WTC11 (cell line): ENCODE results near the gene CAMTA1. TPM values are rescaled to one million over a fixed set of nuclear protein-coding genes. Genes with fewer than 3 reads are reported as not detected.

ENCODE experiments used
- ATAC-seq: fragments of 200-7000 bp; cut with Tn5 transposase; 2 replicates; pipeline ENCODE4 v1.10.0; 2021; ENCODE audit warnings: mild to moderate bottlenecking, moderate library complexity
- CTCF ChIA-PET: fragments of 300-600 bp; sonication (Branson Sonifier 250); formaldehyde crosslinking; loops from one replicate; lab custom pipeline; 2021; ENCODE audit warnings: antibody characterized with exemption; lab: Charles Lee
- POLR2A ChIA-PET: fragments of 350-600 bp; sonication (Branson Sonifier 250); formaldehyde crosslinking; loops from one replicate; lab custom pipeline; 2021; ENCODE audit warnings: antibody characterized with exemption; lab: Charles Lee
- DNase-seq: peaks from one replicate; pipeline ENCODE4 v3.0.0; 2021; ENCODE audit warnings: low spot score
- H3K27ac Mint-ChIP-seq: 2 replicates; pipeline ENCODE4 v1.8.0; 2021; ENCODE audit warnings: mixed read lengths
- H3K27me3 Mint-ChIP-seq: 2 replicates; pipeline ENCODE4 v1.8.0; 2021; ENCODE audit warnings: low read depth, mild to moderate bottlenecking, moderate library complexity, mixed read lengths
- H3K36me3 Mint-ChIP-seq: 2 replicates; pipeline ENCODE4 v1.8.0; 2021; ENCODE audit warnings: mixed read lengths
- H3K4me1 Mint-ChIP-seq: 2 replicates; pipeline ENCODE4 v1.8.0; 2022; ENCODE audit warnings: mixed read lengths
- H3K4me3 Mint-ChIP-seq: 2 replicates; pipeline ENCODE4 v1.8.0; 2021; ENCODE audit warnings: mild to moderate bottlenecking, moderate library complexity, mixed read lengths
- H3K9me3 Mint-ChIP-seq: 2 replicates; pipeline ENCODE4 v1.8.0; 2021; ENCODE audit warnings: mixed read lengths
- ATF2 ChIP-seq: sonication (generic); formaldehyde crosslinking; IDR thresholded peaks from 2 replicates; pipeline ENCODE4 v1.8.1; 2022; ENCODE audit warnings: low read depth, missing genetic modification reagents, borderline replicate concordance
- ATF6 ChIP-seq: sonication (generic); formaldehyde crosslinking; IDR thresholded peaks from 2 replicates; pipeline ENCODE4 v1.8.1; 2023; ENCODE audit warnings: mild to moderate bottlenecking, missing genetic modification reagents
- CBFB ChIP-seq: sonication (generic); formaldehyde crosslinking; IDR thresholded peaks from 2 replicates; pipeline ENCODE4 v1.8.1; 2022; ENCODE audit warnings: mild to moderate bottlenecking, low read depth, missing genetic modification reagents
- CDX4 ChIP-seq: fragments of 250-450 bp; sonication (Bioruptor Pico); IDR thresholded peaks from 2 replicates; pipeline ENCODE4 v1.9.0; 2021; ENCODE audit warnings: moderate library complexity, mild to moderate bottlenecking, inconsistent platforms, borderline replicate concordance
- CREB1 ChIP-seq: sonication (generic); formaldehyde crosslinking; IDR thresholded peaks from 2 replicates; pipeline ENCODE4 v1.8.0; 2023; ENCODE audit warnings: mild to moderate bottlenecking, missing genetic modification reagents
- CREM ChIP-seq: sonication (generic); formaldehyde crosslinking; IDR thresholded peaks from 2 replicates; pipeline ENCODE4 v1.8.1; 2022; ENCODE audit warnings: mild to moderate bottlenecking, missing genetic modification reagents, moderate library complexity
- E2F4 ChIP-seq: sonication (generic); formaldehyde crosslinking; IDR thresholded peaks from 2 replicates; pipeline ENCODE4 v1.8.1; 2022; ENCODE audit warnings: low read depth, mild to moderate bottlenecking, moderate library complexity, missing genetic modification reagents, borderline replicate concordance
- E2F5 ChIP-seq: sonication (generic); formaldehyde crosslinking; IDR thresholded peaks from 2 replicates; pipeline ENCODE4 v1.8.1; 2022; ENCODE audit warnings: mild to moderate bottlenecking, moderate library complexity, missing genetic modification reagents
- GABPB1 ChIP-seq: sonication (generic); formaldehyde crosslinking; IDR thresholded peaks from 2 replicates; pipeline ENCODE4 v1.8.1; 2023; ENCODE audit warnings: mild to moderate bottlenecking, missing genetic modification reagents
- MYBL2 ChIP-seq: sonication (generic); formaldehyde crosslinking; IDR thresholded peaks from 2 replicates; pipeline ENCODE4 v1.8.1; 2023; ENCODE audit warnings: mild to moderate bottlenecking, moderate library complexity, missing genetic modification reagents
- NR2C2 ChIP-seq: sonication (generic); formaldehyde crosslinking; IDR thresholded peaks from 2 replicates; pipeline ENCODE4 v1.8.0; 2022; ENCODE audit warnings: mild to moderate bottlenecking, missing genetic modification reagents
- NR3C1 ChIP-seq: sonication (generic); formaldehyde crosslinking; conservative IDR thresholded peaks from 2 replicates; pipeline ENCODE4 v1.8.1; 2023; ENCODE audit warnings: low read depth, mild to moderate bottlenecking, missing genetic modification reagents
- PRDM15 ChIP-seq: sonication (generic); formaldehyde crosslinking; IDR thresholded peaks from 2 replicates; pipeline ENCODE4 v1.8.0; 2022; ENCODE audit warnings: missing genetic modification reagents
- RELA ChIP-seq: sonication (generic); formaldehyde crosslinking; IDR thresholded peaks from 2 replicates; pipeline ENCODE4 v1.8.1; 2022; ENCODE audit warnings: missing genetic modification reagents, mild to moderate bottlenecking, borderline replicate concordance
- USF1 ChIP-seq: sonication (generic); formaldehyde crosslinking; IDR thresholded peaks from 2 replicates; pipeline ENCODE4 v1.8.0; 2022; ENCODE audit warnings: mild to moderate bottlenecking, missing genetic modification reagents
- USF2 ChIP-seq: sonication (generic); formaldehyde crosslinking; IDR thresholded peaks from 2 replicates; pipeline ENCODE4 v1.8.1; 2023; ENCODE audit warnings: mild to moderate bottlenecking, missing genetic modification reagents, moderate library complexity
- ZBTB21 ChIP-seq: sonication (generic); formaldehyde crosslinking; IDR thresholded peaks from 2 replicates; pipeline ENCODE4 v1.8.1; 2023; ENCODE audit warnings: mild to moderate bottlenecking, missing genetic modification reagents, borderline replicate concordance
- ZNF396 ChIP-seq: fragments of 250-450 bp; sonication (Bioruptor Pico); IDR thresholded peaks from 2 replicates; pipeline ENCODE4 v1.8.0; 2021; ENCODE audit warnings: mild to moderate bottlenecking, moderate library complexity, borderline replicate concordance
- ZNF425 ChIP-seq: fragments of 250-450 bp; sonication (Bioruptor Pico); conservative IDR thresholded peaks from 2 replicates; pipeline ENCODE4 v1.9.0; 2021; ENCODE audit warnings: mild to moderate bottlenecking
- total RNA-seq: library from RNA; stranded (reverse); gene quantifications from 3 replicates; pipeline ENCODE4 v1.2.3, GENCODE V29; 2021

The CAMTA1 gene
- total RNA-seq, 1 experiment from 2014 or later, result 86.4 TPM

GRCh38 chr1:7632681-7633080 is 847.4 kb downstream of the CAMTA1 start (continued):
- TF ChIP-seq NR3C1 (CRISPR knock-in tag) (no peak), USF1 (CRISPR knock-in tag) (no peak), CREM (CRISPR knock-in tag) (no peak), GABPB1 (CRISPR knock-in tag) (no peak), RELA (CRISPR knock-in tag) (no peak), ATF2 (CRISPR knock-in tag) (no peak), E2F4 (CRISPR knock-in tag) (no peak), E2F5 (no peak)

GRCh38 chr1:7633506-7634245 is 848.4 kb downstream of the CAMTA1 start:
- Mint-ChIP-seq H3K4me3 (no peak overlapping the region), H3K9me3 (no peaks in the 10 kb centered on the region), H3K27ac (no peak overlapping the region), H3K27me3 (no peaks in the 10 kb centered on the region), H3K36me3 (no peaks in the 10 kb centered on the region), H3K4me1 (peaks cover 8% of the 10 kb centered on the region)
- no peak for ATAC-seq
- ChIA-PET CTCF (interaction anchor here (0.5 to 2.2 kb wide), 3 partner anchors 35 to 329 kb away, joined by 3 to 7 read pairs (median 6); no protein-coding TSS in a partner anchor), POLR2A (no interaction called here)
- DNase-seq, result no peak
- no peak for TF ChIP-seq CBFB (CRISPR knock-in tag)
- TF ChIP-seq ATF6 (CRISPR knock-in tag), result no peak
- TF ChIP-seq MYBL2, result no peak
- TF ChIP-seq ZNF425 (CRISPR knock-in tag), result no peak
- TF ChIP-seq NR2C2 (CRISPR knock-in tag), result no peak
- no peak for TF ChIP-seq PRDM15 (CRISPR knock-in tag)
- no peak for TF ChIP-seq E2F4 (CRISPR knock-in tag)
- TF ChIP-seq USF2, result no peak
- TF ChIP-seq CREB1, result no peak
- no peak for TF ChIP-seq CDX4 (CRISPR knock-in tag)
- TF ChIP-seq ZBTB21 (CRISPR knock-in tag), result no peak
- no peak for TF ChIP-seq ZNF396 (CRISPR knock-in tag)
